NCI-H2171 treated with DMSO at 0.1 percent for 48 hours (cell line): ENCODE results near the gene COPE.

ENCODE experiments used
- DNase-seq: peaks from one replicate; lab custom pipeline; 2025; lab: John Stamatoyannopoulos, UW

Gene COPE

DNA sequence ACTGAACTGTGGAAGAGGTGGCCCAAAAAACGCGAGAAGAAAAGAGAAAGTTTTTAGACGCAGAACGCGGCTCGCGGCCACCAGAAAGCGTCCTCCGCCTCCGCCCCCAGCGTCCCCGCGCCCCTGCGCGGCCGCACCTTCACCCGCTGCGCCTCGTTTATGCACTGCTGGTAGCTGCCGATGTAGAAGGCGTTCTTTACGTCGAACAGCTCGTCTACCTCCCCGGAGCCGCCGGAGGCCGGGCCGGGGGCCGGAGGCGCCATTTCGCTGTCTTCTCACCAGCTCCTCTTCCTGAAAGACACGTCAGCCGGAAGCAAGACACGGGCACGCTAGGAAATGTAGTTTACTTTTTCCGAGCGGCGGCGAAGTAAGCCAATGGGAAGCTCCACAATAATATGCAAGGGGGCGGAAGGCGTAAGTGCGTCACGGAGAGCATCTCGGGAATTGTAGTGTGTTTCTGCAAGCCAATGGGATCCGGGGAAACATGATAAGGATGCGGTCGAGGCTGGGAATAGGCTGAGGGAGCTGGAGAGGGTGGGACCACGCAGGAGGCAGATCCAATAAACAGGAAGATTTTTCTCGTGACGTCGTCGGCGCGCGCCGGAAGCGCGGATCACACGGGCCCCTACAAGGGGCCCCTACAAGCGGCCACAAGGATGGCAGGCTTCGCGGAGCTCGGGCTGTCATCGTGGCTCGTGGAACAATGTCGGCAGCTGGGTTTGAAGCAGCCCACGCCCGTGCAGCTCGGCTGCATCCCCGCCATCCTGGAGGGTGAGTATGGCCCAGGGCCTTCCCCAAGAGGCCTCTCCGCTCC is at the start of gene COPE, which contains the start of gene DDX49:
COPE (minus strand) TSS at position 302 of the 814 bp plus-strand sequence; CDS start at position 263, 39 bp downstream.
DDX49 (plus strand) TSS at position 630 of the 814 bp plus-strand sequence; CDS start at position 657, 27 bp downstream.
- peak; percentile 100 for DNase-seq

GRCh38 chr19:18967358-18968146 is 48.4 kb upstream of the COPE start:
- no peak for DNase-seq

DNA sequence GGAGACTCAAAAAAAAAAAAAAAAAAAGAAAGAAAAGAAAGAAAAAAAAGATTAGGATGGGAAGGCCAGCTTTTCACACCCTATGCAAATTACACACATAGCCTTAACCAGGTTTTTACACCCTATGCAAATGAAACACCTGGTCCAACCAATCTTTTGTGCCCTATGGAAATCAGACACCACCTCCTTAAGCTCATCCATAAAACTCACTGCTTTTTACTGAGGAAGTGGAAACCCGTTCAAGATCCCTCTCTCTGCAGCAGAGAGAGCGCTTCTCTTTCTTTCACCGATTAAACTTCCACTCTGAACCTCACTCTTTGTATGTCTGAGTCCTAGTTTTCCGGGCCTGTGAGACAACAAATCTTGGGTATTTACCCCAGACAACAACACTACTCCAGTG is 47.1 kb upstream of the COPE start:
- peak; percentile 30 for DNase-seq

DNA sequence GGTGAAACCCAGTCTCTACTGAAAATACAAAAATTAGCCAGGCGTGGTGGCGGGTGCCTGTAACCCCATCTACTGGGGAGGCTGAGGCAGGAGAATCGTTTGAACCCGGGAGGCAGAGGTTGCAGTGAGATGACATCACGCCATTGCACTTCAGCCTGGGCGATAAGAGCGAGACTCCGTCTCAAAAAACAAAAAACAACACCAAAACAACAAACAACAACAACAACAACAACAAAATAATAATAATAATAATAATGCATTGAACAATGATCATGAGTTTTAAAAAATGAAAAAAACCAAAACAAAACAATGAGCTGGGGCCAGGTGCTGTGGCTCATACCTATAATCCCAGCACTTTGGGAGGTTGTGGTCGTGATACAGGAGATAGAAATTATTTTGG is 44.9 kb upstream of the COPE start:
- DNase-seq, result no peak

GRCh38 chr19:18961767-18962620 is 42.8 kb upstream of the COPE start:
- DNase-seq, result peak; percentile 43

GRCh38 chr19:18960370-18960769 is 41.2 kb upstream of the COPE start:
- DNase-seq, result no peak

- DNase-seq, result no peak
These were observed 35.9 kb upstream of the COPE start for GRCh38 chr19:18955042-18955441.

- DNase-seq, result no peak
These were observed 34.9 kb upstream of the COPE start for GRCh38 chr19:18954094-18954493.

DNA sequence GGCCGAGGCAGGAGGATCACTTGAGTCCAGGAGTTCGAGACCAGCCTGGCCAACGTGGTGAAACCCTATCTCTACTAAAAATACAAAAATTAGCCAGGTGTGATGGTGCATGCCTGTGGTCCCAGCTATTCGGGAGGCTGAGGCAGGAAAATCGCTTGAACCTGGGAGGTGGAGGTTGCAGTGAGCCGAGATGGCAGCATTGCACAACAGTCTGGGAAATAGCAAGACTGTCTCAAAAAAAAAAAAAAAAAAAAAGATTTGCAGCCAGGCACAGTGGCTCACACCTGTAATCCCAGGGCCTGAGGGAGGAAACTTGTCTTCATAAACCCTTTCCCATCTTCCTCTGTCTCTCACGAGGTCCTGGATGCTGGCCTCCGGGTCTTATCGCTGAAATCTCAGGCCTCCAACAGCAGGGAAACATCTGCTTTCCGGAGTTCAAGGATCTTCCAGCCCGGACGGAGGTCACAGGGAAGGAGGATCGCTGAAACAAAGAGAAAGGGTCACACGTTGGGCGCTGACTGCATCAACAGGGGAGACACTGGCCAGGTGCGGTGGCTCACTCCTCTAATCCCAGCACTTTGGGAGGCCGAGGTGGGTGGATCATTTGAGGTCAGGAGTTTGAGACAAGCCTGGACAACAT is 33.3 kb upstream of the COPE start:
- peak; percentile 68 for DNase-seq

DNA sequence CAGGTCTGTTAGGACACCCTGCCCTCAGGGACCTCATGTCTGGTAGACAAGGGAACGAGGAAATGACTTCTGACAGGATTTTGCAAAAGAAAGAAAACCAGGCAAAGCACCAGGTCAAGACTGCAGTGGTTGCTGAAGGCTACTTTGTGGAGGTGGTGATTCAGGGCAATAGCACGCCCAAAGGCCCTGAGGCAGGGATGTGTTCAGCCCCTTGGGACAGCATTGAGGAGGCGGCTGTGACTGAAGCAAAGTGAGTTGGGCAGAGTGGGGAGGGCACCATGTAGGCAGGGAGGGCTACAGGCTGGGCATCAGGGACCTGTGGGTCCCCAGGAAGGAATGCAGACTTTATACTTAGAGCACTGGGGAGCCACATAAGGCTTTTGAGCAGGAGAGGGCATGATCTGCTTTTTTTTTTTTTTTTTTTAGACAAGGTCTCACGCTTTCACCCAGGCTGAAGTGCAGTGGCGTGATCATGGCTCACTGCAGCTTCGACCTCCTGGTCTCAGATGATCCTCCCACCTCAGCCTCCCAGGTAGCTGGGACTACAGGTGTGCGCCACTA is 32.6 kb upstream of the COPE start:
- DNase-seq, result no peak

DNA sequence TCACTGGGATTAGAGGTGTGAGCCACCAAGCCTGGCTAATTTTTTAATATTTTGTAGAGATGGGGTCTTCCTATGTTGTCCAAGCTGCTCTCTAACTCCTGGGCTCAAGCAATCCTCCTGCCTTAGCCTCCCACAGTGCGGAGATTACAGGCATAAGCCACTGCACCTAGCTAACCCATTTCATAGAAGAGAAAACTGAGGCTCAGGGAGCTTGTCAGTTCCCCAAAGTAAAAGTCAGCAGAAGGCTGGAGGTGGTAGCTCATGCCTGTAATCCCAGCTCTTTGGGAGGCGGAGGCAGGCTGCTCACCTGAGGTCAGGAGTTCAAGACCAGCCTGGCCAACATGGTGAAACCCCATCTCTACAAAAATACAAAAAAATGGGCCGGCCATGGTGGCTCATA is 30.7 kb upstream of the COPE start:
- no peak for DNase-seq

- DNase-seq, result no peak
These were observed 29.8 kb upstream of the COPE start for GRCh38 chr19:18948976-18949356.

- DNase-seq, result no peak
These were observed 29.1 kb upstream of the COPE start for GRCh38 chr19:18948075-18948975.

GRCh38 chr19:18946918-18947317 is 27.7 kb upstream of the COPE start:
- DNase-seq, result peak; percentile 48

DNA sequence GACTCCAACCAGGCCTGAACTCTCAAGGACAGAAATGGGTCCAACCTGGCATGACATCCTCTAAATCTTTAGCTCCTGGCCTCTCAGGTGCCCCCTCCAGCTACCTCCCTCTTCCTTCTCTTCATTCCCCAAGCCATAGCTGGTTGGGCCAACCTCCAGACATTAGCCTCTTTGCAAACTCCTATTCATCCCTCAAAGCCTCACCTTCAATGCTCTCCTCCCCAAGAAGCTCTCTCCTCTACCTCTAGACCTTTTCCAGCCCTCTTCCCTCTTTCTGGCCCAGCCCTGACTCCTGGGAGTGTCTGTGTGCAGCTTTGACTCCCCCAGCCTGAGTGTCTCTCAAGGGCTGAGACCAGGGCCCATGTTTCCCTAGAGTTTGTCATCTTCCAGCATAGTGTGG is 27.1 kb upstream of the COPE start:
- DNase-seq, result no peak

GRCh38 chr19:18945297-18945696 is 26.1 kb upstream of the COPE start:
- DNase-seq, result no peak

DNA sequence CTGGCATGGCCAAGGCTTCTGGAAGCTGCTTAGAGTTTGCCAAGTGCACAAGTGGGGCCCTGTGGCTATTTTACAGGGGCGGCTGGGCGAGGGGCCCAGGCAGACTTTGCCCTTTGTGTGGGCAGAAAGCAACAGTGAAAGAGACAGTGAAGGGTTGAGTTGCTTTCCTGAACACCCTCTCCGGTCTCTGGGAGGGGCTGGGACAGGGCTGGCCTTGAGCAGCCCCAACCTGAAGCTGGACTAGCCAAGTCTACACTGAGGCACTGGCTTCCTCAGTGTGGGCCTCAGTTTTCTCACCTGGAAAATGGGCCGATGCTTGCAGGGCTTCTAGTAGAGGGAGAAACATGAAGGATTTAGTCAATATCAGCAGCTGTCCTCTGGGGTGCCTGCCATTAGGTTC is 24.3 kb upstream of the COPE start:
- no peak for DNase-seq

- DNase-seq, result no peak
These were observed 23.5 kb upstream of the COPE start for GRCh38 chr19:18942692-18943091.

DNA sequence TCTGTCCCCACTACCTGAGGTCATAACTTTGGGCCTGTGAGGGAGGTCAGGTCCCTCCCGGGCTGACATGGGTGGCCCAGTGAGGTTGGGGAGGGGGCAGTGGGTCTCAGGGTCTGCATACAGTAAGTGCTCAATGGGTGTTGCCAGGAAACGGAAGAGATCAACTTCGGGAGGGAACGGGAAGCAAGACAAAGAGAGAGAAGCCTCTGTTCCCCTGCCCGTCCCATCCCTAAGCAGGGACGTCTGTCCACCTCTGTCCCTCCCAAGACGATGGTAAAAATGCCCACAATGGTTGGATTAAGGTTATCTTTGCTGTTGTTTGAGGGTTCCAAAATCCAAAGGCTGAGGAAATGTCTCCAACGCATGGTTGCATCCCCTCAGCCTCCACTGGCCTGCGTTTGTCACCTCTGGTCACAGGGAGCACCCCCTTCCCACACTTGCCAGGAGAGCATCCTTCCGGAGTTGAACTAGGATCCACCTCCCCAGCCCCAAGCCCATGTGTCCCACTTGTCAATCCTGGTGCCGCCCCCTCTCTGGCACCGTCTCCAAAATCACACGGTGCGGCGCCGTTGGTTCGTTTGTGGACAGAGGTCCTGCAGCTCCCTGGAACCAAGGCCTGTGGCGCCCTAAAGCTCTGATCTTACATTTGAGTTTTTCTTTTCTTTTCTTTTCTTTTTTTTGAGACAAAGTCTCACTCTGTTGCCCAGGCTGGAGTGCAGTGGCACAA is 22.6 kb upstream of the COPE start:
- no peak for DNase-seq
